H1 (cell line): Measurements from ENCODE around the gene RDH5. TPM values are rescaled to one million over a fixed set of nuclear protein-coding genes. Genes with fewer than 3 reads are reported as not detected.

ENCODE experiments used
- CTCF ChIA-PET: fragments of 300-600 bp; sonication (Branson Sonifier 250); formaldehyde crosslinking; loops from one replicate; lab custom pipeline; 2021; ENCODE audit not compliant: partially characterized antibody; lab: Charles Lee
- POLR2A ChIA-PET: fragments of 300-600 bp; sonication (Branson Sonifier 250); formaldehyde crosslinking; loops from one replicate; lab custom pipeline; 2021; ENCODE audit warnings: inconsistent platforms; ENCODE audit not compliant: partially characterized antibody; lab: Charles Lee
- DNase-seq, 2 experiments: peaks; one replicate each; pipeline versions ENCODE4 v3.0.0 to v3.0.0-alpha.2; 2010 to 2022; ENCODE audit warnings: low spot score in 2 of 2, low read depth in 1 of 2, mixed read lengths in 1 of 2
- FAIRE-seq: peaks from 2 replicates; lab custom pipeline; 2011; peaks lifted over from hg19 to GRCh38; lab: Jason Lieb, UNC
- H2AFZ ChIP-seq: 2 replicates; pipeline ENCODE4 v1.8.1; 2012; ENCODE audit warnings: low read length, inconsistent platforms
- H2AK5ac ChIP-seq: 2 replicates; pipeline ENCODE4 v1.6.1; 2013; ENCODE audit warnings: low read depth, low read length
- H2BK120ac ChIP-seq: replicated peaks from 2 replicates; pipeline ENCODE3; 2013; ENCODE audit warnings: low read depth, low read length, inconsistent platforms
- H2BK12ac ChIP-seq: 2 replicates; pipeline ENCODE4 v1.6.1; 2013; ENCODE audit warnings: low read depth, low read length
- H2BK15ac ChIP-seq: 2 replicates; pipeline ENCODE4 v1.6.1; 2013; ENCODE audit warnings: low read length
- H2BK20ac ChIP-seq: 2 replicates; pipeline ENCODE4 v1.6.1; 2013; ENCODE audit warnings: low read length
- H2BK5ac ChIP-seq: 2 replicates; pipeline ENCODE4 v1.6.1; 2013; ENCODE audit warnings: low read depth, low read length
- H3K14ac ChIP-seq: 2 replicates; pipeline ENCODE4 v1.6.1; 2013; ENCODE audit warnings: inconsistent platforms; ENCODE audit not compliant: insufficient read length
- H3K18ac ChIP-seq: 2 replicates; pipeline ENCODE4 v1.6.1; 2013; ENCODE audit warnings: low read length; ENCODE audit errors: extremely low read depth
- H3K23ac ChIP-seq: 2 replicates; pipeline ENCODE4 v1.6.1; 2013; ENCODE audit warnings: inconsistent platforms; ENCODE audit not compliant: insufficient read length
- H3K23me2 ChIP-seq: 2 replicates; pipeline ENCODE4 v1.6.1; 2013; ENCODE audit warnings: low read depth, low read length
- H3K27ac ChIP-seq: 2 replicates; pipeline ENCODE4 v1.6.1; 2011; ENCODE audit warnings: low read depth, low read length, inconsistent platforms
- H3K27me3 ChIP-seq, 4 experiments: replicated peaks in 1 of 4; 1 replicate in 1 of 4; 2 replicates in 3 of 4; pipeline versions ENCODE4 v1.6.1 to v1.8.1; 2011 to 2013; ENCODE audit warnings: low read length in 3 of 4, mild to moderate bottlenecking in 3 of 4, inconsistent platforms in 2 of 4, mixed read lengths in 2 of 4, moderate library complexity in 1 of 4; ENCODE audit not compliant: control insufficient read depth in 3 of 4, insufficient read depth in 3 of 4; ENCODE audit errors: extremely low read depth in 1 of 4
- H3K36me3 ChIP-seq, 4 experiments: 2 replicates each; pipeline versions ENCODE4 v1.6.1 to v1.8.1; 2011 to 2013; ENCODE audit warnings: mild to moderate bottlenecking in 4 of 4, low read length in 3 of 4, moderate library complexity in 2 of 4, control low read depth in 1 of 4, inconsistent platforms in 1 of 4; ENCODE audit not compliant: insufficient read depth in 4 of 4, control insufficient read depth in 2 of 4
- H3K4ac ChIP-seq: replicated peaks from 2 replicates; pipeline ENCODE3; 2013; ENCODE audit warnings: low read length, low read depth, mixed read lengths, inconsistent platforms; ENCODE audit not compliant: insufficient read length
- H3K4me1 ChIP-seq, 4 experiments: replicated peaks in 1 of 4; 1 replicate in 1 of 4; 2 replicates in 3 of 4; pipeline versions ENCODE4 v1.6.1 to v1.8.1; 2011 to 2013; ENCODE audit warnings: low read length in 3 of 4, inconsistent platforms in 2 of 4, mixed read lengths in 1 of 4; ENCODE audit not compliant: insufficient read depth in 4 of 4, control insufficient read depth in 3 of 4
- H3K4me2 ChIP-seq, 2 experiments: 2 replicates each; pipeline versions ENCODE4 v1.6.1 to v1.8.1; 2011 to 2013; ENCODE audit warnings: low read depth in 2 of 2, low read length in 2 of 2, control low read depth in 1 of 2, inconsistent platforms in 1 of 2, mild to moderate bottlenecking in 1 of 2; ENCODE audit not compliant: insufficient read depth in 1 of 2
- H3K4me3 ChIP-seq, 4 experiments: fragments of 200-600, 300-600 bp in 1 of 4; sonication (generic), shearing (Covaris generic), sonication (Bioruptor Twin) in 1 of 4; 2 replicates each; pipeline versions ENCODE4 v1.5.1 to v1.8.1; 2011 to 2016; ENCODE audit warnings: low read length in 4 of 4, low read depth in 3 of 4, control low read depth in 2 of 4, inconsistent platforms in 2 of 4, mild to moderate bottlenecking in 2 of 4, mixed read lengths in 1 of 4, moderate library complexity in 1 of 4; ENCODE audit not compliant: insufficient read depth in 2 of 4; ENCODE audit errors: extremely low read depth in 1 of 4
- H3K56ac ChIP-seq: replicated peaks from 2 replicates; pipeline ENCODE3; 2013; ENCODE audit warnings: low read depth, mild to moderate bottlenecking, mixed read lengths, low read length, inconsistent platforms; ENCODE audit not compliant: insufficient read length
- H3K79me1 ChIP-seq: 2 replicates; pipeline ENCODE4 v1.6.1; 2013; ENCODE audit warnings: low read depth, low read length, control low read depth
- H3K79me2 ChIP-seq, 2 experiments: 2 replicates each; pipeline versions ENCODE4 v1.6.1 to v1.8.1; 2012 to 2013; ENCODE audit warnings: low read length in 2 of 2, mild to moderate bottlenecking in 2 of 2, inconsistent platforms in 1 of 2; ENCODE audit not compliant: insufficient read depth in 2 of 2, control insufficient read depth in 1 of 2
- H3K9ac ChIP-seq, 4 experiments: replicated peaks in 1 of 4; 1 replicate in 1 of 4; 2 replicates in 3 of 4; pipeline versions ENCODE4 v1.6.1 to v1.8.1; 2011 to 2013; ENCODE audit warnings: low read depth in 3 of 4, low read length in 3 of 4, control low read depth in 2 of 4, mild to moderate bottlenecking in 2 of 4, moderate library complexity in 2 of 4, inconsistent platforms in 1 of 4; ENCODE audit errors: extremely low read depth in 1 of 4
- H3K9me3 ChIP-seq, 2 experiments: 2 replicates each; pipeline versions ENCODE4 v1.6.1 to v1.8.1; 2012 to 2013; ENCODE audit warnings: mild to moderate bottlenecking in 2 of 2, moderate library complexity in 2 of 2, control low read depth in 1 of 2, inconsistent platforms in 1 of 2, low read depth in 1 of 2, low read length in 1 of 2, mixed read lengths in 1 of 2; ENCODE audit not compliant: insufficient read depth in 2 of 2
- H4K20me1 ChIP-seq, 2 experiments: replicated peaks in 1 of 2; 2 replicates each; pipeline versions ENCODE3 to v1.8.1; 2011 to 2013; ENCODE audit warnings: inconsistent platforms in 2 of 2, low read length in 2 of 2, mild to moderate bottlenecking in 1 of 2; ENCODE audit not compliant: insufficient read depth in 2 of 2, control insufficient read depth in 1 of 2
- H4K5ac ChIP-seq: 2 replicates; pipeline ENCODE4 v1.6.1; 2013; ENCODE audit warnings: low read length, low read depth, mixed read lengths, inconsistent platforms; ENCODE audit not compliant: insufficient read length
- H4K8ac ChIP-seq: 2 replicates; pipeline ENCODE4 v1.8.0; 2013; ENCODE audit warnings: mild to moderate bottlenecking, moderate library complexity, low read length, inconsistent platforms; ENCODE audit not compliant: insufficient read depth; ENCODE audit errors: extremely low read depth
- H4K91ac ChIP-seq: replicated peaks from 2 replicates; pipeline ENCODE3; 2013; ENCODE audit warnings: low read length, mixed read lengths, inconsistent platforms; ENCODE audit not compliant: insufficient read length
- BRCA1 ChIP-seq: IDR thresholded peaks from 2 replicates; pipeline ENCODE4 v1.6.1; 2012; ENCODE audit warnings: low read depth, low read length, improper control_type of control experiment
- EGR1 ChIP-seq: IDR thresholded peaks from 2 replicates; pipeline ENCODE4 v1.6.1; 2011; ENCODE audit warnings: low read depth, low read length, borderline replicate concordance
- EP300 ChIP-seq, 2 experiments: IDR thresholded peaks; 1 replicate in 1 of 2; 2 replicates in 1 of 2; pipeline ENCODE4 v1.6.1; 2011 to 2012; ENCODE audit warnings: low read depth in 2 of 2, low read length in 2 of 2, mild to moderate bottlenecking in 2 of 2, borderline replicate concordance in 1 of 2, inconsistent platforms in 1 of 2, moderate library complexity in 1 of 2
- GTF2F1 ChIP-seq: IDR thresholded peaks from 2 replicates; pipeline ENCODE4 v1.6.1; 2012; ENCODE audit warnings: low read depth, low read length, improper control_type of control experiment, borderline replicate concordance
- JUND ChIP-seq: IDR thresholded peaks from 2 replicates; pipeline ENCODE4 v1.6.1; 2011; ENCODE audit warnings: mild to moderate bottlenecking, improper control_type of control experiment, low read length
- KDM5A ChIP-seq: fragments of 200-600 bp; IDR thresholded peaks from 2 replicates; pipeline ENCODE4 v1.7.1; 2012; ENCODE audit warnings: mild to moderate bottlenecking, low read length, inconsistent platforms, mixed read lengths
- NANOG ChIP-seq: IDR thresholded peaks from 2 replicates; pipeline ENCODE4 v1.6.1; 2011; ENCODE audit warnings: low read length, low read depth, mild to moderate bottlenecking, inconsistent platforms; ENCODE audit not compliant: insufficient read depth, poor library complexity, severe bottlenecking
- NRF1 ChIP-seq: IDR thresholded peaks from 2 replicates; pipeline ENCODE4 v1.6.1; 2011; ENCODE audit warnings: mild to moderate bottlenecking, low read depth, low read length, improper control_type of control experiment
- TAF7 ChIP-seq: optimal IDR thresholded peaks from 2 replicates; pipeline ENCODE3; 2011; ENCODE audit warnings: low read depth, mild to moderate bottlenecking, inconsistent platforms, low read length, moderate library complexity, borderline replicate concordance
- TCF12 ChIP-seq: IDR thresholded peaks from 2 replicates; pipeline ENCODE4 v1.6.1; 2011; ENCODE audit warnings: low read depth, mild to moderate bottlenecking, low read length
- WGBS, 2 experiments: shearing (Covaris generic) in 1 of 2; methylation state at CpG; one replicate each; pipeline versions ENCODE4 v1.1.6 to v1.1.7; 2013 to 2015; ENCODE audit warnings: low lambda C conversion rate in 2 of 2, mixed read lengths in 2 of 2, inconsistent platforms in 1 of 2, low coverage in 1 of 2, missing lambda C conversion rate in 1 of 2; ENCODE audit not compliant: insufficient replicate concordance in 2 of 2, insufficient coverage in 1 of 2, insufficient read length in 1 of 2; ENCODE audit errors: extremely low coverage in 1 of 2, missing lambda C conversion rate in 1 of 2; 5-methylcytosine and 5-hydroxymethylcytosine counted together
- polyA plus RNA-seq, 7 experiments: library from polyadenylated mRNA; depleted of rRNA in 3 of 7; stranded (reverse) in 5 of 7; unstranded in 2 of 7; fragments of >200 nt in 5 of 7; fragments of 200-250 nt in 2 of 7; gene quantifications; 1 replicate in 5 of 7; 2 replicates in 1 of 7; 4 replicates in 1 of 7; pipeline versions ENCODE4 v1.2.1 to v1.2.3, GENCODE V29; 2011 to 2013; ENCODE audit warnings: missing spikeins in 2 of 7, mixed read lengths in 2 of 7
- total RNA-seq: library from RNA; stranded (reverse); fragmentation: NEBNext Ultra II Directional; extraction: Animal tissue kit (Norgen Biotek cat#: 25700); gene quantifications from 2 replicates; pipeline ENCODE4 v1.2.1, GENCODE V29; 2021

RDH5 gene
- total and polyA plus RNA-seq, 2 of the 8 experiments (the other 6 are each of a cell fraction or from before 2014, with no cell fraction given) = 4.2 to 6.0 TPM

DNA sequence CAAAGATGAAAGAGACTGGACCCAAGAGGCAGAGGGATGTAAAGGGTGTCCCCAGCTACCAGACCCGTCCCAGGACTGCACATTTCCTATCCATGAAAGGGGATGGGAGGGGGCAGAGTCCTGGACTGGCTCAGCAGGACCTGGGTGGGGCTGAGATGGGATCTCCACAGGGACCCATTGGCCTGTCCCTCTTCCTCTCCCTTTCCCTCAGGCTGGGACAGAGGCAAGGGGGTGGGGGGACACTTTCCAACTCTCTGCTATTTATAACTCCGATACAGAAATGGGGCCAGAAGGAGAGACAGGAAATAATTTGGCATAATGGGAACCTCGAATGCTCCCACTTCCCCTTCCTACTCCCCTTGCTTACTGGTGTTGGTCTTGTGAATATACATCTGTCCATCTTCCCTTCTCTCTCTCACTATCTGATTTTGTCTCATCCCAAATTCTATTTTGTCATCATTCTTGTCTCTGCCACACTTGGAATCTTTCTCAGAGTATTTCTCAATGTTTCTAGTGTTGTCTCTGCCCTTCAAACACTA is 11.4 kb upstream of the RDH5 start:
- no peak overlapping the region for H4K5ac ChIP-seq
- no peak overlapping the region for H4K91ac ChIP-seq
- H3K4me2 ChIP-seq = peak overlapping the region; percentile 87 to 100
- H3K27me3 ChIP-seq = peaks cover 0 to 3% (median 0%) of the 10 kb centered on the region in 4 experiments; a peak in 5 of 7 replicates
- H2BK5ac ChIP-seq = peak overlapping the region; percentile 72; the same call in 1 of the 2 replicates
- H3K4me3 ChIP-seq = peak overlapping the region; percentile 64 to 88 (median 76)
- H3K79me1 ChIP-seq = peaks cover 11% of the 10 kb centered on the region; the same call in 1 of the 2 replicates
- H3K56ac ChIP-seq = no peak overlapping the region
- H3K18ac ChIP-seq = peak overlapping the region; percentile 7; the same call in 1 of the 2 replicates
- no peaks in the 10 kb centered on the region for H3K36me3 ChIP-seq
- ChIA-PET POLR2A (no interaction called here), CTCF (interaction anchor here (2.7 kb wide), 1 partner anchor 11 kb away, joined by 16 read pairs; the partner anchor contains the start of gene RDH5)
- 0 out of 2 replicates have a peak overlapping the region, but pooled peaks have one; percentile 19 for H3K27ac ChIP-seq
- peak overlapping the region; percentile 77 for H2AFZ ChIP-seq
- peak overlapping the region in 2 of 4 experiments; percentile 27 to 50; a peak in 3 of 7 replicates for H3K9ac ChIP-seq
- H3K14ac ChIP-seq = no peak overlapping the region
- peaks cover 15% of the 10 kb centered on the region for H3K23me2 ChIP-seq
- H4K8ac ChIP-seq = no peak overlapping the region
- TF ChIP-seq NRF1 (no peak), KDM5A (no peak), EP300 (IDR thresholded peaks at IDR 0.05; ENCODE audit: borderline replicate concordance in 1 of 2, low read depth in 2 of 2, low read length in 2 of 2) (no peak), TCF12 (no peak), GTF2F1 (no peak), BRCA1 (no peak), EGR1 (no peak), JUND (no peak), NANOG (no peak), TAF7 (no peak)
- H3K4me1 ChIP-seq = peaks cover 0 to 25% (median 8%) of the 10 kb centered on the region in 4 experiments; a peak in 5 of 7 replicates
- peaks cover 0 to 7% of the 10 kb centered on the region in 2 experiments for H4K20me1 ChIP-seq
- no peak overlapping the region for H3K23ac ChIP-seq
- H3K4ac ChIP-seq = no peak overlapping the region
- 42% methylated on average over 3 of the region's 3 CpGs; no CpG with 5 or more reads in 1 of the 2 experiments for WGBS, 2 experiments
- no peak overlapping the region; the same call in 1 of the 2 replicates for H2BK15ac ChIP-seq
- peaks cover 0 to 30% of the 10 kb centered on the region in 2 experiments; a peak in 2 of 4 replicates for H3K79me2 ChIP-seq
- H2AK5ac ChIP-seq = no peak overlapping the region
- peak overlapping the region; percentile 29; the same call in 1 of the 2 replicates for H2BK20ac ChIP-seq
- FAIRE-seq (no peak), DNase-seq (no peak)
- no peaks in the 10 kb centered on the region for H3K9me3 ChIP-seq
- no peak overlapping the region for H2BK120ac ChIP-seq
- peak overlapping the region; percentile 45; the same call in 1 of the 2 replicates for H2BK12ac ChIP-seq
